ENCODE measurements around the gene ZNF609.

DNA sequence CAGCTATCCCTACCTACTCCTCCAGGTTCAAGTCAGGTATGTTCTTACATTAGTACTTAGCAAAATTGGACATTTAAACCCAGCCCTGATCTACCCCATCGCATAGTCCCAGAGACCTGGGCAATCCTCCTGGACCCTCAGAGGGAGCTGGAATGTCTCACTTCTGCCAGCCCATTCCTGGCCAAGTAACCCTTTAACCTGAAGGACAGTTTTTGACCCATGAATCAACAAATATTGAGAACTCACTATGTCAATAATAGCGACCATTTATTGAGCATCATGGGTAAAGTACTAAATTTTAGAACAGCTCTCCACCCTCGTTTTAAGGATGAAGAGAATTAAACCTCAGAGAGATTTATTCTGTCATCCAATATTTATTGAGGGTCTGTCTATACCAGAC is 244.6 kb downstream of the ZNF609 start:
- TF ChIP-seq POLR2AphosphoS5 (IDR thresholded peaks at IDR 0.05): no peak
- no peak for TF ChIP-seq CTCF (IDR thresholded peaks at IDR 0.05)

All from sigmoid colon (tissue), 4 donors.